Neural progenitor cell (in vitro differentiated cells): ENCODE results near the gene CLEC4G. TPM values are rescaled to one million over a fixed set of nuclear protein-coding genes. Genes with fewer than 3 reads are reported as not detected.

Source experiments
- DNase-seq: peaks from one replicate; pipeline ENCODE4 v3.0.0-alpha.2; 2016; ENCODE audit warnings: low spot score
- H2AFZ ChIP-seq: fragments of 200-600 bp; sonication (generic); replicated peaks from 2 replicates; pipeline ENCODE4 v1.6.1; 2016; ENCODE audit warnings: antibody characterized with exemption
- H3F3A ChIP-seq: fragments of 200-600 bp; sonication (generic); 2 replicates; pipeline ENCODE4 v1.6.1; 2016; ENCODE audit warnings: antibody characterized with exemption, low read depth
- H3K27ac ChIP-seq: fragments of 200-600 bp; sonication (generic); 2 replicates; pipeline ENCODE4 v1.5.1; 2016; ENCODE audit warnings: mild to moderate bottlenecking
- H3K27me3 ChIP-seq: fragments of 200-600 bp; sonication (generic); 2 replicates; pipeline ENCODE4 v1.6.1; 2016; ENCODE audit warnings: mild to moderate bottlenecking, moderate library complexity
- H3K36me3 ChIP-seq: fragments of 200-600 bp; sonication (generic); 2 replicates; pipeline ENCODE4 v1.5.1; 2016
- H3K4me1 ChIP-seq: fragments of 200-600 bp; sonication (generic); 2 replicates; pipeline ENCODE4 v1.6.1; 2016; ENCODE audit warnings: mixed run types
- H3K4me2 ChIP-seq: fragments of 200-600 bp; sonication (generic); 2 replicates; pipeline ENCODE4 v1.6.1; 2016
- H3K4me3 ChIP-seq: fragments of 200-600 bp; sonication (generic); 2 replicates; pipeline ENCODE4 v1.5.1; 2016
- H3K79me2 ChIP-seq: fragments of 200-600 bp; sonication (generic); 2 replicates; pipeline ENCODE4 v1.6.1; 2016; ENCODE audit warnings: low read depth
- H3K9ac ChIP-seq: fragments of 200-600 bp; sonication (generic); 2 replicates; pipeline ENCODE4 v1.6.1; 2016
- H3K9me3 ChIP-seq: fragments of 200-600 bp; sonication (generic); 2 replicates; pipeline ENCODE4 v1.5.1; 2016; ENCODE audit warnings: low read depth
- H4K20me1 ChIP-seq: fragments of 200-600 bp; sonication (generic); 2 replicates; pipeline ENCODE4 v1.6.1; 2016; ENCODE audit warnings: low read depth
- H3K27ac Mint-ChIP-seq: 3 replicates; pipeline ENCODE4 v1.8.0; 2021; ENCODE audit warnings: mixed read lengths
- H3K27me3 Mint-ChIP-seq: 2 replicates; pipeline ENCODE4 v1.8.0; 2022; ENCODE audit warnings: low read depth, mild to moderate bottlenecking, inconsistent platforms, moderate library complexity, mixed read lengths; ENCODE audit not compliant: insufficient read depth
- H3K36me3 Mint-ChIP-seq: 3 replicates; pipeline ENCODE4 v1.8.0; 2021; ENCODE audit warnings: mixed read lengths
- H3K4me1 Mint-ChIP-seq: 3 replicates; pipeline ENCODE4 v1.8.0; 2021; ENCODE audit warnings: mixed read lengths
- H3K4me3 Mint-ChIP-seq: 3 replicates; pipeline ENCODE4 v1.8.0; 2021; ENCODE audit warnings: mild to moderate bottlenecking, moderate library complexity, mixed read lengths
- H3K9me3 Mint-ChIP-seq: 3 replicates; pipeline ENCODE4 v1.8.0; 2020; ENCODE audit warnings: mixed read lengths
- CTCF ChIP-seq: fragments of 200-600 bp; sonication (generic); IDR thresholded peaks from 2 replicates; pipeline ENCODE4 v1.5.1; 2017; ENCODE audit warnings: antibody characterized with exemption, mild to moderate bottlenecking
- EZH2 ChIP-seq: fragments of 200-600 bp; sonication (generic); IDR thresholded peaks from 2 replicates; pipeline ENCODE4 v1.6.1; 2017; ENCODE audit warnings: antibody characterized with exemption, mild to moderate bottlenecking, moderate library complexity
- EZH2phosphoT487 ChIP-seq: fragments of 200-600 bp; sonication (generic); IDR thresholded peaks from 2 replicates; pipeline ENCODE4 v1.6.1; 2017; ENCODE audit warnings: antibody characterized with exemption
- total RNA-seq: library from RNA; depleted of rRNA; stranded (reverse); fragments of >200 nt; gene quantifications from 2 replicates; pipeline ENCODE4 v1.2.3, GENCODE V29; 2015; ENCODE audit warnings: low replicate concordance

Gene CLEC4G
- total RNA-seq, 1 donor from 2014 or later: not detected

GRCh38 chr19:7690779-7691258 lies 41.1 kb downstream of the CLEC4G start:
- Histone ChIP-seq H3K27me3 (peaks cover 11% of the 10 kb centered on the region), H3K27ac (no peak overlapping the region), H3K4me3 (no peak overlapping the region), H3K4me1 (no peaks in the 10 kb centered on the region), H2AFZ (no peak overlapping the region), H3K4me2 (no peak overlapping the region), H3K9ac (no peak overlapping the region), H3K36me3 (no peaks in the 10 kb centered on the region), H4K20me1 (no peaks in the 10 kb centered on the region), H3F3A (no peaks in the 10 kb centered on the region), H3K9me3 (no peaks in the 10 kb centered on the region), H3K79me2 (no peaks in the 10 kb centered on the region)
- TF ChIP-seq EZH2phosphoT487 (no peak), EZH2 (no peak), CTCF (no peak)
- Mint-ChIP-seq H3K27me3 (peaks cover 3% of the 10 kb centered on the region), H3K4me1 (no peaks in the 10 kb centered on the region), H3K4me3 (no peak overlapping the region), H3K36me3 (no peaks in the 10 kb centered on the region), H3K9me3 (no peaks in the 10 kb centered on the region), H3K27ac (no peak overlapping the region)
- DNase-seq: no peak

- Histone ChIP-seq H4K20me1 (peaks cover 4% of the 10 kb centered on the region), H3K4me1 (no peaks in the 10 kb centered on the region), H3K27me3 (peaks cover 5% of the 10 kb centered on the region), H3K9ac (no peak overlapping the region), H3K27ac (no peak overlapping the region), H3K79me2 (no peaks in the 10 kb centered on the region), H3K4me3 (no peak overlapping the region), H2AFZ (no peak overlapping the region), H3K36me3 (no peaks in the 10 kb centered on the region), H3K9me3 (no peaks in the 10 kb centered on the region), H3K4me2 (no peak overlapping the region), H3F3A (no peaks in the 10 kb centered on the region)
- TF ChIP-seq CTCF (no peak), EZH2phosphoT487 (no peak), EZH2 (no peak)
- Mint-ChIP-seq H3K9me3 (no peaks in the 10 kb centered on the region), H3K4me1 (peaks cover 5% of the 10 kb centered on the region), H3K4me3 (no peak overlapping the region), H3K27me3 (peaks cover 4% of the 10 kb centered on the region), H3K36me3 (peaks cover 2% of the 10 kb centered on the region), H3K27ac (no peak overlapping the region)
- no peak for DNase-seq
Measured at GRCh38 chr19:7689165-7689564, 42.7 kb downstream of the CLEC4G start.

- Mint-ChIP-seq H3K36me3 (peaks cover 7% of the 10 kb centered on the region), H3K27ac (no peak overlapping the region), H3K27me3 (peaks cover 4% of the 10 kb centered on the region), H3K4me1 (peaks cover 5% of the 10 kb centered on the region), H3K4me3 (no peak overlapping the region), H3K9me3 (no peaks in the 10 kb centered on the region)
- Histone ChIP-seq H3K4me2 (no peak overlapping the region), H3K4me3 (no peak overlapping the region), H2AFZ (no peak overlapping the region), H3K27ac (no peak overlapping the region), H3F3A (no peaks in the 10 kb centered on the region), H3K79me2 (no peaks in the 10 kb centered on the region), H4K20me1 (peaks cover 13% of the 10 kb centered on the region), H3K27me3 (no peaks in the 10 kb centered on the region), H3K4me1 (no peaks in the 10 kb centered on the region), H3K36me3 (no peaks in the 10 kb centered on the region), H3K9me3 (no peaks in the 10 kb centered on the region), H3K9ac (no peak overlapping the region)
- DNase-seq: no peak
- TF ChIP-seq EZH2phosphoT487 (no peak), CTCF (no peak), EZH2 (no peak)
Measured at GRCh38 chr19:7687177-7687576, 44.7 kb downstream of the CLEC4G start.
